Measurements from ENCODE around the gene FRMD5.

GRCh38 chr15:43889042-43889441 lies 306.0 kb downstream of the FRMD5 start:
- no peak for TF ChIP-seq EZH2 (IDR thresholded peaks at IDR 0.05)
- TF ChIP-seq POLR2AphosphoS5 (IDR thresholded peaks at IDR 0.05; ENCODE audit: borderline replicate concordance, low read depth, low read length) = no peak
- no peak for TF ChIP-seq FOXP2 (optimal IDR thresholded peaks at IDR 0.05; ENCODE audit: control extremely low read depth, extremely low read length, insufficient read depth)
